Karpas-422 (cell line): ENCODE results near the gene ADAMTS6. TPM values are rescaled to one million over a fixed set of nuclear protein-coding genes. Genes with fewer than 3 reads are reported as not detected.

Source experiments
- DNase-seq: peaks from one replicate; pipeline ENCODE4 v3.0.0-alpha.2; 2015
- H2AFZ ChIP-seq: fragments of 200-600 bp; sonication (generic); 2 replicates; pipeline ENCODE4 v1.6.1; 2014; ENCODE audit warnings: antibody characterized with exemption, low read length, mixed read lengths
- H3K27ac ChIP-seq: fragments of 200-600 bp; sonication (generic); 2 replicates; pipeline ENCODE4 v1.5.1; 2014; ENCODE audit warnings: mild to moderate bottlenecking, low read length, moderate library complexity
- H3K27me3 ChIP-seq: fragments of 200-600 bp; sonication (generic); 2 replicates; pipeline ENCODE4 v1.6.1; 2014; ENCODE audit warnings: low read length, mixed read lengths
- H3K36me3 ChIP-seq: fragments of 200-600 bp; sonication (generic); 2 replicates; pipeline ENCODE4 v1.6.1; 2014; ENCODE audit warnings: low read length, mixed read lengths; ENCODE audit not compliant: insufficient read depth
- H3K4me1 ChIP-seq: fragments of 200-600 bp; sonication (generic); 2 replicates; pipeline ENCODE4 v1.6.1; 2014; ENCODE audit warnings: mild to moderate bottlenecking, low read length, mixed read lengths
- H3K4me2 ChIP-seq: fragments of 200-600 bp; sonication (generic); 2 replicates; pipeline ENCODE4 v1.6.1; 2014; ENCODE audit warnings: low read length, low read depth, mild to moderate bottlenecking; ENCODE audit not compliant: poor library complexity, severe bottlenecking
- H3K4me3 ChIP-seq: fragments of 200-600 bp; sonication (generic); 2 replicates; pipeline ENCODE4 v1.5.1; 2014; ENCODE audit warnings: mild to moderate bottlenecking, antibody characterized with exemption, low read length, mixed read lengths
- H3K79me2 ChIP-seq: fragments of 200-600 bp; sonication (generic); 2 replicates; pipeline ENCODE4 v1.6.1; 2014; ENCODE audit warnings: mild to moderate bottlenecking, low read length, mixed read lengths
- H3K9ac ChIP-seq: fragments of 200-600 bp; sonication (generic); 2 replicates; pipeline ENCODE4 v1.6.0; 2014; ENCODE audit warnings: low read length
- H3K9me2 ChIP-seq: fragments of 200-600 bp; sonication (generic), shearing (Covaris generic); replicated peaks from 2 replicates; pipeline ENCODE4 v1.6.0; 2014; ENCODE audit warnings: mild to moderate bottlenecking, low read length, moderate library complexity; ENCODE audit not compliant: insufficient read depth
- H3K9me3 ChIP-seq: fragments of 300-700, 200-600 bp; sonication (generic); 2 replicates; pipeline ENCODE4 v1.6.1; 2014; ENCODE audit warnings: low read length, mixed read lengths
- H4K20me1 ChIP-seq: fragments of 200-600 bp; sonication (generic); 2 replicates; pipeline ENCODE4 v1.6.1; 2014; ENCODE audit warnings: mild to moderate bottlenecking, antibody characterized with exemption, low read length, low read depth; ENCODE audit not compliant: insufficient read depth
- total RNA-seq: library from RNA; depleted of rRNA; stranded (reverse); fragments of >200 nt; shearing (Covaris generic); gene quantifications from 2 replicates; pipeline ENCODE4 v1.2.3, GENCODE V29; 2014; ENCODE audit warnings: low replicate concordance; rRNA removed

The ADAMTS6 gene, protein sequence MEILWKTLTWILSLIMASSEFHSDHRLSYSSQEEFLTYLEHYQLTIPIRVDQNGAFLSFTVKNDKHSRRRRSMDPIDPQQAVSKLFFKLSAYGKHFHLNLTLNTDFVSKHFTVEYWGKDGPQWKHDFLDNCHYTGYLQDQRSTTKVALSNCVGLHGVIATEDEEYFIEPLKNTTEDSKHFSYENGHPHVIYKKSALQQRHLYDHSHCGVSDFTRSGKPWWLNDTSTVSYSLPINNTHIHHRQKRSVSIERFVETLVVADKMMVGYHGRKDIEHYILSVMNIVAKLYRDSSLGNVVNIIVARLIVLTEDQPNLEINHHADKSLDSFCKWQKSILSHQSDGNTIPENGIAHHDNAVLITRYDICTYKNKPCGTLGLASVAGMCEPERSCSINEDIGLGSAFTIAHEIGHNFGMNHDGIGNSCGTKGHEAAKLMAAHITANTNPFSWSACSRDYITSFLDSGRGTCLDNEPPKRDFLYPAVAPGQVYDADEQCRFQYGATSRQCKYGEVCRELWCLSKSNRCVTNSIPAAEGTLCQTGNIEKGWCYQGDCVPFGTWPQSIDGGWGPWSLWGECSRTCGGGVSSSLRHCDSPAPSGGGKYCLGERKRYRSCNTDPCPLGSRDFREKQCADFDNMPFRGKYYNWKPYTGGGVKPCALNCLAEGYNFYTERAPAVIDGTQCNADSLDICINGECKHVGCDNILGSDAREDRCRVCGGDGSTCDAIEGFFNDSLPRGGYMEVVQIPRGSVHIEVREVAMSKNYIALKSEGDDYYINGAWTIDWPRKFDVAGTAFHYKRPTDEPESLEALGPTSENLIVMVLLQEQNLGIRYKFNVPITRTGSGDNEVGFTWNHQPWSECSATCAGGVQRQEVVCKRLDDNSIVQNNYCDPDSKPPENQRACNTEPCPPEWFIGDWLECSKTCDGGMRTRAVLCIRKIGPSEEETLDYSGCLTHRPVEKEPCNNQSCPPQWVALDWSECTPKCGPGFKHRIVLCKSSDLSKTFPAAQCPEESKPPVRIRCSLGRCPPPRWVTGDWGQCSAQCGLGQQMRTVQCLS (N-terminal part only)
- total RNA-seq: 2.6 TPM in 2 replicates

DNA sequence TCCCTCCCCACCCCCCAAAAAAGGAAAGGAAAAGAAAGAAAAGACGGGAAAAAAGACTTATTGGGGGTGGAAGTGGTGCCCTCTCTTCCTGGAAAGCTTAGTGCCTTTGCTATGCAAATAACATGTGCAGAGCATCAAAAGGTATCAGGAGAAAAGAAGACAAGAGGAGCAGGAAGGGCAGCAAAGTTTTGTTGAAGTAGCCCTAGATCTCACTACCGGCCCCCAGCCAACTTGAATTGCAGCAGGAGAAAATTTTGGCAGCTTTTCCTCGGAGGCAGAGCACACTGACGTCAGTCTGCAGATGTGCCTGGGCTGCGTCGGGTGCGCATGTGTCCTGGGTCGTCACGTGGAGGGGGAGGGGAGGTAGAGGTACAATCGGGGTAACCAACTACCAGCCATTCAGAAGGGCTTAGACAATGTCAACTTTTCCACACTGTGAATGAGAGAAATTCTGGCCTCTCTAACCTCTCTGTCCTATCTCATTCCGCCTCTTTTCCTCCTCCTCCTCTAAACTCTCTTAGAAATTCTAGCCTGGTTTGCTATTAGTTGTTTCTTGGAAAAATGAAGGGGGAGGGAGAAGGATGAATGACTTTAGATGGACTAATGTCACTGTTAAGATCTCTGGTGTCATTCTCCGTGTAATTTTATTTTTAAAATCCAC, at the start of gene ADAMTS6:
Gene ADAMTS6 (minus strand): TSS at position 286 of the 661 bp plus-strand sequence. CDS start 8,247 bp downstream, outside the sequence.
- Histone ChIP-seq H3K9ac (peak within 1 kb of the TSS; percentile 73), H3K79me2 (no peaks in the 10 kb centered on the region), H3K4me3 (peak within 1 kb of the TSS; percentile 81), H3K4me2 (peak within 1 kb of the TSS; percentile 87), H4K20me1 (no peaks in the 10 kb centered on the region), H3K27ac (no peak within 1 kb of the TSS), H3K27me3 (no peaks in the 10 kb centered on the region), H3K9me3 (no peaks in the 10 kb centered on the region), H3K36me3 (0 out of 2 replicates have a peak, but pooled peaks cover 2% of the 10 kb centered on the region), H3K4me1 (peaks cover 24% of the 10 kb centered on the region), H2AFZ (peak within 1 kb of the TSS; percentile 92), H3K9me2 (no peaks in the 10 kb centered on the region)
- peak; percentile 91 for DNase-seq

DNA sequence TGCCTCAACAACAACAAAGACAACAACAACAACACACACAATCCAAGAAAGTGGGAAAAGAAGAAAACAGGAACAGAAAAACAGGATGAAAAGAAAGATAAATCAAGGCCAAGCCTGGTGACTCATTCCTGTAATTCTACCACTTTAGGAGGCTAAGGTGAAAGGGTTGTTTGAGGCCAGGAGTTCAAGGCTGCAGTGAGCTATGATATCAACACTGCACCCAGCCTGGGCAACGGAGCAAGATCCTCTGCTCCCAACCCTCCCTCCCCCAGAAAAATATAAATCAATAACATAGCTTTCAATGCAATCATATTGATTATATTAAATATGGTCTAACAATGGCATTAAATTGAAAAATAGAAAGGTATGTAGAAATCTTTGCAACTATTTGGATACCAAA, 49.2 kb upstream of the ADAMTS6 start:
- no peak overlapping the region for H3K4me3 ChIP-seq
- no peak overlapping the region for H3K9ac ChIP-seq
- H3K27me3 ChIP-seq: no peaks in the 10 kb centered on the region
- no peaks in the 10 kb centered on the region for H3K9me2 ChIP-seq
- no peaks in the 10 kb centered on the region for H4K20me1 ChIP-seq
- no peaks in the 10 kb centered on the region for H3K4me1 ChIP-seq
- H3K27ac ChIP-seq: no peak overlapping the region
- no peak for DNase-seq
- H3K79me2 ChIP-seq: peaks cover 9% of the 10 kb centered on the region
- no peak overlapping the region for H3K4me2 ChIP-seq
- H2AFZ ChIP-seq: no peak overlapping the region
- H3K9me3 ChIP-seq: no peaks in the 10 kb centered on the region
- H3K36me3 ChIP-seq: peaks cover 32% of the 10 kb centered on the region; the same call in 1 of the 2 replicates

DNA sequence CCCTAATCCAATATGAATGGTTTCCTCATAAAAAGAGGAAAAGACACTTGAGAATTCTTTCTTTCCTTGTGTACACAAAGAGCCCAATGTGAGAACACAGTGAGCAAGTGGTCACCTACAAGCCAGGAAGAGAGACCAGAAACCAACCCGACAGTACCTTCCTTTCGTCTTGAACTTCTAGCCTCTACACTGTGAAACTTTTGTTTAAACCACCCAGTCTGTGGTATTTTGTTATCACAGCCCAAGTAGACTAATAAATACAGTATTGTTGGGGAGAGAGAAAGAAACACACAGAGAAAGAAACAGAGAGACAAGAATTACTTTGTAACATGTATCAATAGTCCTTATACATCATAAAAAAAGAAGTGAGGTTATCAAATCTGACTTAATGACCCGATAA, 44.0 kb upstream of the ADAMTS6 start:
- H3K79me2 ChIP-seq: peaks cover 11% of the 10 kb centered on the region
- no peak overlapping the region for H2AFZ ChIP-seq
- peaks cover under 1% of the 10 kb centered on the region; the same call in 1 of the 2 replicates for H3K4me1 ChIP-seq
- H3K27ac ChIP-seq: no peak overlapping the region
- no peaks in the 10 kb centered on the region for H3K9me3 ChIP-seq
- no peak overlapping the region for H3K9ac ChIP-seq
- H3K27me3 ChIP-seq: no peaks in the 10 kb centered on the region
- no peaks in the 10 kb centered on the region for H4K20me1 ChIP-seq
- H3K36me3 ChIP-seq: peaks cover 56% of the 10 kb centered on the region
- no peak overlapping the region for H3K4me3 ChIP-seq
- H3K9me2 ChIP-seq: no peaks in the 10 kb centered on the region
- no peak for DNase-seq
- H3K4me2 ChIP-seq: no peak overlapping the region

DNA sequence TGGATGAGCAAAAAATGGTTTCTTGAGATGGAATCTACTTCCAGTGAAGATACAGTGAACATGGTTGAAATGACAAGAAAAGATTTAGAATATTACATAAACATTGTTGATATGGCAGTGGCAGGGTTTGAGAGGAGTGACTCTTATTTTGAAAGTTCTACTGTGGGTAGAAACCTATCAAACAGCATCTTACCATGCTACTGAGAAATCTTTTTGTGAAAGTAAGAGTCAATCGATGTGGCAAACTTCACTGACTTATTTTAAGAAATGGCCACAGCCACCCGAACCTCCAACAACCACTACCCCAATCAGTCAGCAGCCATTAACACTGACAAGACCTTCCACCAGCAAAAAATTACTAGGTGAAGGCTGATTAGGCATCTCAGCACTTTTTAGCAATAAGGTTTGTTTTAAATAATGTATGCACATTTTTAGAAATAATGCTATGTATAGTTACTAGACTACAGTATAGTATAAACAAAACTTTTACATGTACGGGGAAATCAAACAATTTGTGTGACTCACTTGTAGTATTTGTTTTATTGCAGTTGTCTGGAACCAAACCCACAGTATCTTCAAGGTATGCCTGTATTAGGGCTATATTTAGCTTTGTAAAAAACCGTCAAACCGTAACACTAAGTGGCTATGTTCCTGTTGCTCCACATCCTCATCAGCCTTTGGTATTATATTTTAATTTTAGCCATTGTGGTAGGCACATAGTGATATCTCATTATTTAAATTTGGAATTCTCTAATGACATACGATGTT, 30.6 kb upstream of the ADAMTS6 start:
- no peak for DNase-seq
- Histone ChIP-seq H2AFZ (no peak overlapping the region), H3K79me2 (no peaks in the 10 kb centered on the region), H3K4me3 (no peak overlapping the region), H3K4me2 (no peak overlapping the region), H3K4me1 (no peaks in the 10 kb centered on the region), H3K27me3 (no peaks in the 10 kb centered on the region), H3K36me3 (peaks cover 13% of the 10 kb centered on the region; the same call in 1 of the 2 replicates), H4K20me1 (no peaks in the 10 kb centered on the region), H3K27ac (no peak overlapping the region), H3K9me2 (no peaks in the 10 kb centered on the region), H3K9ac (no peak overlapping the region), H3K9me3 (no peaks in the 10 kb centered on the region)

DNA sequence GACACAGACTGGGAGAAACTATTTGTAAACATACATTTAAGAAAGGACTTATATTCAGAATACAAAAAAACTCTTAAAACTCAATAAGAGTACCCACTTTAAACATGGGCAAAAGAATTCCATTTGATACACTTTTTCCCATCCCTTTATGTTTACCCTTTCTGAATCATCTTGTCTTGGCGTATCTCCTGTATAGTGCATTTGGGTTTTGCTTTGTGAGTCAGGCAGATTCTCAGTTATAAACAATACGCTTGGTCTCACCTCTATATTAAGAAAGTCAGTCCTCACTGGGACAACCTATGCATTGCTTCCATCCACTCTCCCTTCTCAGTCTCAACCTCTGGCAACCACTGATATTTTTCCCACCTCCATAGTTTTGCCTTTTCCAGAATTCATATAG, 27.3 kb upstream of the ADAMTS6 start:
- no peak for DNase-seq
- Histone ChIP-seq H3K79me2 (no peaks in the 10 kb centered on the region), H3K9me2 (no peaks in the 10 kb centered on the region), H3K27me3 (no peaks in the 10 kb centered on the region), H3K36me3 (peaks cover 3% of the 10 kb centered on the region; the same call in 1 of the 2 replicates), H3K4me2 (no peak overlapping the region), H4K20me1 (no peaks in the 10 kb centered on the region), H3K9ac (no peak overlapping the region), H3K27ac (no peak overlapping the region), H3K4me1 (no peaks in the 10 kb centered on the region), H2AFZ (no peak overlapping the region), H3K4me3 (no peak overlapping the region), H3K9me3 (no peaks in the 10 kb centered on the region)

DNA sequence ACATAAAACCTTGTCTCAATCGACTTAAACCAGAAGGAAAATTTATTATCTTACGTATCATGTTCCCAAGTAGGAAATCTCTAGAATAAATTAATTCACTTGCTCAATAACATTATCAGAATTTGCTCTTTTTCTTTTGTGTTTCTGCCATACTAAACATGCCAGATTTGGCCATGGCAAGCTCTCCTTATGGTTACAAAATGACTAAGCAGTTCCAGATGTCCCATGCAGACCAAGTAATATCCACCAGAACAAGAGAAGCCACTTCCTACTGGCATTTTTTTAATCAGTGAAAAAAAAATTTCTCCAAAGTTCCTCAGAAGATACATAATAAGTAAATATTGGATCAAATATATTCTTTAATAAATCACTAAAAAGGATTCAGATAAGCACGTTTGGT, 25.2 kb upstream of the ADAMTS6 start:
- no peak overlapping the region for H3K4me2 ChIP-seq
- DNase-seq: no peak
- H3K27me3 ChIP-seq: no peaks in the 10 kb centered on the region
- H3K4me1 ChIP-seq: no peaks in the 10 kb centered on the region
- H3K9ac ChIP-seq: no peak overlapping the region
- no peaks in the 10 kb centered on the region for H3K9me2 ChIP-seq
- no peak overlapping the region for H2AFZ ChIP-seq
- H4K20me1 ChIP-seq: no peaks in the 10 kb centered on the region
- no peaks in the 10 kb centered on the region for H3K9me3 ChIP-seq
- H3K27ac ChIP-seq: no peak overlapping the region
- peaks cover 3% of the 10 kb centered on the region; the same call in 1 of the 2 replicates for H3K36me3 ChIP-seq
- no peaks in the 10 kb centered on the region for H3K79me2 ChIP-seq
- H3K4me3 ChIP-seq: no peak overlapping the region

DNA sequence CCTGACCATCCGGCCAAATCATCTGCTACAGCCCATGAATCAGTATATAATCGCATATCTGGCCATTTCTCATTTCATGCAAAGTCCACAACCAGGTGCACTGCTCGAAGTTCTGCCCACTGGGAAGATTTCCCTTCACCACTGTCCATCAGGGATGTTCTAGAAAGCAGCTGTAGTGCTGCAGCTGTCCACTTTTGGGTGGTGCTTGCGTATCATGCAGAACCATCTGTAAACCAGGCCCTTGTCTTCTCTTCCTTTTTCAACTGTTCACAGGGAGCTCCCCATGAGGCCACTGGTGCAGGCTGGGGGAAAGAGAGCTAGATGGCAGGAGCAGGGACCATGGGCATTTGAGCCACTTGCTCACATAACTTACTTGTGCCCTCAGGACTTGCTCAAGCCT, 7.4 kb upstream of the ADAMTS6 start:
- no peaks in the 10 kb centered on the region for H3K4me1 ChIP-seq
- H3K4me3 ChIP-seq: no peak overlapping the region
- no peaks in the 10 kb centered on the region for H3K27me3 ChIP-seq
- no peak overlapping the region for H3K27ac ChIP-seq
- no peak overlapping the region for H3K4me2 ChIP-seq
- no peak overlapping the region for H2AFZ ChIP-seq
- no peaks in the 10 kb centered on the region for H3K9me3 ChIP-seq
- no peaks in the 10 kb centered on the region for H3K79me2 ChIP-seq
- no peak overlapping the region for H3K9ac ChIP-seq
- H4K20me1 ChIP-seq: no peaks in the 10 kb centered on the region
- H3K36me3 ChIP-seq: 0 out of 2 replicates have a peak, but pooled peaks cover 2% of the 10 kb centered on the region
- no peak for DNase-seq
- H3K9me2 ChIP-seq: no peaks in the 10 kb centered on the region
